Stimulated activated CD8-positive, alpha-beta memory T cell treated with anti-CD3 and anti-CD28 coated beads, Interleukin-7, amount 100 ng/mL, for 1 hour (primary cell): ENCODE data around the gene DAO.
"Not testable (repeated sequence)": the region's sequence is repeated elsewhere in the genome, so short reads cannot be mapped to it uniquely, and the experiment has no call there.

Source experiments
- DNase-seq, 2 donors: peaks; one replicate each; pipeline ENCODE4 v3.0.0-alpha.2; 2020; ENCODE audit warnings: low read depth in 2 of 2

The DAO gene

DNA sequence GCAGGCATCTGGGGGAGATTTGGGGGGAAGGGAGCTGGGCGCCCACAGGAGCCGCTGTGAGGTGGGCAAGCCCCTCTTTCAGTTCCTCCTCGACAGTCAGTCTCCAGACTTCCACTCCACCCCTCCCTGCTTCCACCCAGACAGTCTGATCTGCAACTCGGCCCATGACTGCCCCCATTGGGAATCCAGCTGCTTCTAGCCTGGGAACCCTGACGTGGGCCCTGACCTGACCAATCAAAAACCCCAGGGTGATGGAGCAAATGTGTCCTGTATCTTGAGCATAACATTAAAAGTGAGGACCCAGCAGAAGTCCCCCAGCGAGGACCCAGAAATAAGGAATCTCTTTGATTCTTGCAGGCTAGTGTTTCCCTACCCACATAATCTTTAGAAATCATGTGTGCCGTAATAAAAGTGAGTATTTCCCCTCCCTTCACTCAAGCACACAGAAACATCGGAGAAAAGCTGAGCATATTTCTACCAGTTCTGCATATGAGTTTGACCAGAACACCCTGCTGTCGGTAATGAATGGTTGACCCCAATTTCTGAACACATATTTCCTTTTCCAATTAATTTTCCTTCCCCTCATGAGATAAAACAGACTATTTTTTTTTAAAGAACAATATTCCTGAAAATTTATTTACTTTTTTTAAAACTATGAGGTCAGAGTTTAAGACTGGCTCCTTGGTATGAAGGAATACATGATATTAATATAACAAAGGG, 28.9 kb upstream of the DAO start:
- no peak for DNase-seq

GRCh38 chr12:108852674-108853309, 27.1 kb upstream of the DAO start:
- no peak for DNase-seq

DNA sequence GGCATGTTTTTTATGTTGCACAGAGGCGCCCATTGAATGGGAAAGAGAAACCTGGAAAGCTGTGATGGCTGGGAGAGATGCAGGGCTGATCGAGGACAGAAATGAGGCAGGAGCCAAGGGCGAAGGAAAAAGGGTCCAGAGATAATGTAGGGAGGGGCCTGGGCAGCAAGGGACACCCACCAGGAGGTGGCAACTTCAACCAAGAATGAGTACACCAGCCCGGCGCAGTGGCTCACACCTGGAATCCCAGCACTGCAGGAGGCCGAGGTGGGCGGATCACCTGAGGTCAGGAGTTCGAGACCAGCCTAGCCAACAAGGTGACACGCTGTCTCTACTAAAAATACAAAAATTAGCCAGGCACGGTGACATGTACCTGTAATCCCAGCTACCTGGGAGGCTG, 26.5 kb upstream of the DAO start:
- DNase-seq = no peak

GRCh38 chr12:108853981-108854446, 25.9 kb upstream of the DAO start:
- DNase-seq = no peak

- DNase-seq = no peak
Observed at GRCh38 chr12:108854451-108855283, 25.2 kb upstream of the DAO start.

DNA sequence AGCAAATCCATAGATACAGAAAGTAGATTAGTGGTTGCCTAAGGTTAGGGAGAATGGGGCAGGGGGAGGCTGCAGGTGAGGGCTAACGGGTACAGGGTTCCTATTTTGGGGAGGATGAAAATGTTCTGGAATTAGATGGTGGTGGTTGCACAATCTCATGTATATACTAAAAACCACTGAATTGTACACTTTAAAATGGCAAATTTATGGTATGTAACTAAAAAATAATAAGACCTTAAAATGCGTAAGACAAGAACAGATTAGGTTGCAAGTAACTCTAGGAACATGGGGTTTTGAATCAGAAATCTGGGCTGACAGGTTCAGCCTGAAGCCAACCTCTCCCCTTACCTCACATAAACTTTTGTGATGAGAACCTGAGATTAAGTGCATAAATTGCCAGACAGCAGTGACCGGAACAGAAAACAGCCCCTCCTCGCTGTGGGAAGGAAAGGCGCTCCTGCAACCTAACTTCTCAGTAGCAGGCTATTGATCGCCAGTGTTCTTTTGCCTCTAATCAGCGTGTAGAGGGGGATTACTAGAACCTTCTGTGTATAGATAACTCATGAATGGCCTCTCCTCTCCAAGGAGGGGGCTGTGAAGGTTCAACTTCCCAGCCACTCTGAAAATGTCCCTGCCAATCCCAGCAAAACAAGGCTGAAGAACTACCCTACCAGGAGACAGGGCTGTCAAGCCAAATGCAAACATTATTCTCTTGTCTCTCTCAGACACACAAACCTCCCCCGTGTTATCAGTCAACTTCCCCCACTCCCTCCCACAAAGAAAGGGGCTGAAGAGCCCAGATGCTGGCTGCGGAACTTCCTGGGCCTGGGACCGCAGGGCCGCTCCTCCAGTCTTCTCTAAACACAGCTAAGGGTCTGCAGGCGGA, 24.4 kb upstream of the DAO start:
- no peak for DNase-seq

- DNase-seq = no peak
Observed at GRCh38 chr12:108856170-108856427, 23.8 kb upstream of the DAO start.

GRCh38 chr12:108856428-108857157, 23.3 kb upstream of the DAO start:
- peak in 1 of 2 donors; percentile 24 for DNase-seq

DNA sequence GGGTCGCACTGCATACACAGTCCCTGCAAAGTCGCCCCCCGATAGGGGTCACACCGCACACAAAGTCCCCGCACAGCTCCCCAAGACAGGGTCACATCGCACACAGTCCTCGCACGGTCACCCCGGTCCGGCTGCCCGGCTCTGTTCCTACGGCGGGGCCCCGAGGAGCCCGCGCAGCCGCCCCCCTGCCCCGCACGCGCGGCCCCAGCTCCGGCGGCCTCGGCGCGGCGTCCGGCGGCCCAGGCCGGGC, 22.8 kb upstream of the DAO start:
- DNase-seq = no peak

- no peak for DNase-seq
Observed at GRCh38 chr12:108858311-108859074, 21.4 kb upstream of the DAO start.

DNA sequence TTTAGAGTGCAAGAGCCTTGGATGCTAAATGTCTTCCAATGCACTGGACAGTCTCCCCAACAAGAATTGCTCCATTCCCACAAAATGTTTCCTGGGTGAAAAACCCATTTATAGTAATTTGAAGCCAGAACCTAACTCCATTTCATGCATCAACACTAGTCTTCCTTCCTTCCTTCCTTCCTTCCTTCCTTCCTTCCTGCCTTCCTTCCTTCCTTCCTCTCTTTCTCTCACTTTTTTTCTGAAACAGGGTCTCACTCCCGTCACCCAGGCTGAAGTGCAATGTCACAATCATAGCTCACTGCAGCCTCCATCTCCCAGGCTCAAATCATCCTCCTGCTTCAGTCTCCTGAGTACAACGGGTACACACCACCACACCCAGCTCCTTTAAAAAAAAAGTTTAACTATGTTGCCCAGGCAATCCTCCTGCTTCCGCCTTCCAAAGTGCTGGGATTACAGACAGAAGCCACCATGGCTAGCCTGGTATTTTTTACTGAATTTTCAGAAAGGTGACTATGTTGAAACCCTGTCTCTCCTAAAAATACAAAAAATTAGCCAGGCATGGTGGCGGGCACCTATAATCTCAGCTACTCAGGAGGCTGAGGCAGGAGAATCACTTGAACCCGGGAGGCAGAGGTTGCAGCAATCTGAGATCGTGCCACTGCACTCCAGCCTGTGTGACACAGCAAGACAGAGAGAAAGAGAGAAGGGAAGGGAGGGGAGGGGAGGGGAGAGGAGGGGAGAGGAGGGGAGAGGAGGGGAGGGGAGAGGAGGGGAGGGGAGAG, 20.6 kb upstream of the DAO start:
- not testable (repeated sequence) for DNase-seq

DNA sequence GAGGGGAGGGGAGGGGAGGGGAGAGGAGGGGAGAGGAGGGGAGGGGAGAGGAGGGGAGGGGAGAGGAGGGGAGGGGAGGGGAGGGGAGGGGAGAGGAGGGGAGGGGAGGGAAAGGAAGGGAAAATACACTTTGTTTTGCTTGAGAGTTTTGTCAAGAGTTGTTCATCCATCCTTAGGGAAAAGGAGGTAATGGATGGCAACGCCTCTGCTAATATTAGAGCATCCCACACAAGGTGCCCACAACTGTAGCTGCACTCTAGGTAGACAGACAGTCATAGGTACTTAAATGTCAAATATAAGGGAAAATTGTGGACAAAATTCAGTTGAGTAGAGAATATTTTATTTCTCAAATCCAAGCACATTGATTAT, 20.0 kb upstream of the DAO start:
- no peak for DNase-seq

DNA sequence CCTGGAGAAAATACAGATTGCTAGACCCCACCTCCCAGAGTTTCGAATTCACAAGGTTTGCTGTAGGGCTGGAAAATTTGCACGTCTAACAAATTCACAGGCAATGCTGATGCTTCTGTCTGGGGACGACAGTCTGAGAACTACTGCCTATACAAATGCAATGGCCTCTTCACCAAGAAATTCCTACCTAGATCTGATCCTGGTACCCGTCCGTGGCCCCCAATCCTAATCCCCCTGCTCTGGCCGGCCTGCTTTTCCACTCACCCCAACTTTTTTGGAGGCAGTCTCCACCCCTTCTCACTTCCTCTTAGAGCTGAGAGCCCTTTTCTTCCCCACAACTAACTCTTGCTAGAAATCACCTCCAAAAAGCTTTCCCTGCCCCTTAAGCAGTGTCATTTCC, 19.4 kb upstream of the DAO start:
- DNase-seq = no peak

GRCh38 chr12:108861878-108862587, 17.9 kb upstream of the DAO start:
- DNase-seq = no peak

DNA sequence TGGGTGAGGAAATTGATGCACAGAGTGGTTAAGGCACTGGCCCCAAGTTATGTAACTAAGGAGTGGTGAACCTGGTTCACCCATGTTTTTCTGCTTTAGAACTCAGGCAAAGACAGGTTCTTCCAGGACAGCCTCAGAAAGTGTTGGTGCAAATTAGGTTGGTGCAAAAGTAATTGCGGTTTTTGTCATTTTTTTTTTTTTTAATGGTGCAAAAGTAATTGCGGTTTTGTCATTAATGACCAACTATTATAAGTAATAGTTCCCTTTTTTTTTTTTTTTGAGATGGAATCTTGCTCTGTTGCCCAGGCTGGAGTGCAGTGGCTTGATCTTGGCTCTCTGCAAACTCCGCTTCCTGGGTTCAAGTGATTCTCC, 17.3 kb upstream of the DAO start:
- DNase-seq = no peak

GRCh38 chr12:108865169-108865568, 14.7 kb upstream of the DAO start:
- DNase-seq = no peak

- DNase-seq = not testable (repeated sequence)
Observed at GRCh38 chr12:108866083-108866482, 13.8 kb upstream of the DAO start.

DNA sequence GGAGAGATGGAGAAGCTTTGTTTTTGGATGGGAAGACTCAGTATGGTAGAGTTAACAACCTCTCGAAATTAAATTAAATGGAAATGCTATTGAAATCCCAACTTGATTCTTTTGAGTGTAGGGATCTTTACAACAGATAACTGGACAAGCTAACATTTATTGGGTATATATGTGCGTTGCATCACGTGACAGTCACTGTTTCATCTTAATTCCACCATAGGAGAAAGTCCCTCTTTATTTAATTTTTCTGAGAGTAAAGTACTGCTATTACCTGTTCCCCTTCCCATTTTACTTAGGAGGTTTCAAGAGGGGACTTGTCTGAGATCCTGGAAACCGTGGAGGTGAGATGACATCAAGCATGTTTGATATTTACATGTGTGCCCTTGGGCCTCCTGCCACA, 11.1 kb upstream of the DAO start:
- DNase-seq = no peak

- DNase-seq = no peak
Observed at GRCh38 chr12:108875280-108875679, 4.6 kb upstream of the DAO start.
